Activated T-helper 17 cell treated with anti-CD3 and anti-CD28 coated beads, Interleukin-2, amount 50 U/mL, for 72 hours (primary cell): ENCODE results near the gene CRP. TPM values are rescaled to one million over a fixed set of nuclear protein-coding genes. Genes with fewer than 3 reads are reported as not detected.
"Not testable (repeated sequence)": the region's sequence is repeated elsewhere in the genome, so short reads cannot be mapped to it uniquely, and the experiment has no call there.

Experiments
- ATAC-seq: fragments of 150-1000 bp; cut with Tn5 transposase; replicated peaks from 2 replicates; pipeline ENCODE4 v1.10.0; 2021; ENCODE audit warnings: mild to moderate bottlenecking, moderate library complexity
- H3K27ac Mint-ChIP-seq: one replicate; pipeline ENCODE4 v1.8.0; 2022; ENCODE audit warnings: mixed read lengths
- H3K27me3 Mint-ChIP-seq: one replicate; pipeline ENCODE4 v1.8.0; 2022; ENCODE audit warnings: mixed read lengths
- H3K36me3 Mint-ChIP-seq: one replicate; pipeline ENCODE4 v1.8.0; 2022; ENCODE audit warnings: low read depth, mild to moderate bottlenecking, mixed read lengths
- H3K4me1 Mint-ChIP-seq: one replicate; pipeline ENCODE4 v1.8.0; 2022; ENCODE audit warnings: mixed read lengths
- H3K4me3 Mint-ChIP-seq: one replicate; pipeline ENCODE4 v1.8.0; 2022; ENCODE audit warnings: mild to moderate bottlenecking, mixed read lengths
- H3K9me3 Mint-ChIP-seq: one replicate; pipeline ENCODE4 v1.8.0; 2022; ENCODE audit warnings: mixed read lengths
- total RNA-seq, 2 donors: library from RNA; stranded (reverse); gene quantifications; one replicate each; pipeline ENCODE4 v1.2.3, GENCODE V29; 2022

CRP gene
- total RNA-seq, 2 donors from 2014 or later = not detected

GRCh38 chr1:159715855-159716254 is 1.5 kb upstream of the CRP start:
- no peaks in the 10 kb centered on the region for H3K36me3 Mint-ChIP-seq
- peaks cover 42% of the 10 kb centered on the region for H3K27me3 Mint-ChIP-seq
- peaks cover 21% of the 10 kb centered on the region for H3K9me3 Mint-ChIP-seq
- H3K27ac Mint-ChIP-seq = no peak overlapping the region
- no peak overlapping the region for H3K4me3 Mint-ChIP-seq
- no peak for ATAC-seq
- H3K4me1 Mint-ChIP-seq = no peaks in the 10 kb centered on the region

- H3K27ac Mint-ChIP-seq = no peak overlapping the region
- ATAC-seq = no peak
- H3K4me1 Mint-ChIP-seq = no peaks in the 10 kb centered on the region
- no peak overlapping the region for H3K4me3 Mint-ChIP-seq
- peaks cover under 1% of the 10 kb centered on the region for H3K9me3 Mint-ChIP-seq
- H3K36me3 Mint-ChIP-seq = no peaks in the 10 kb centered on the region
- peaks cover 21% of the 10 kb centered on the region for H3K27me3 Mint-ChIP-seq
Measured at GRCh38 chr1:159712080-159712479, 2.3 kb downstream of the CRP start.

- Mint-ChIP-seq H3K27ac (no peak overlapping the region), H3K36me3 (no peaks in the 10 kb centered on the region), H3K27me3 (peaks cover 2% of the 10 kb centered on the region), H3K4me3 (no peak overlapping the region), H3K4me1 (no peaks in the 10 kb centered on the region), H3K9me3 (no peaks in the 10 kb centered on the region)
- no peak for ATAC-seq
Measured at GRCh38 chr1:159707472-159708260, 6.7 kb downstream of the CRP start.

GRCh38 chr1:159705904-159706256 is 8.5 kb downstream of the CRP start:
- Mint-ChIP-seq H3K4me3 (no peak overlapping the region), H3K27ac (no peak overlapping the region), H3K4me1 (no peaks in the 10 kb centered on the region), H3K36me3 (no peaks in the 10 kb centered on the region), H3K27me3 (peaks cover 4% of the 10 kb centered on the region), H3K9me3 (no peaks in the 10 kb centered on the region)
- no peak for ATAC-seq

GRCh38 chr1:159705251-159705903 is 9.0 kb downstream of the CRP start:
- no peak overlapping the region for H3K27ac Mint-ChIP-seq
- H3K4me3 Mint-ChIP-seq = no peak overlapping the region
- H3K9me3 Mint-ChIP-seq = no peaks in the 10 kb centered on the region
- no peaks in the 10 kb centered on the region for H3K36me3 Mint-ChIP-seq
- peaks cover 4% of the 10 kb centered on the region for H3K27me3 Mint-ChIP-seq
- ATAC-seq = no peak
- H3K4me1 Mint-ChIP-seq = no peaks in the 10 kb centered on the region

- Mint-ChIP-seq H3K27me3 (peaks cover 4% of the 10 kb centered on the region), H3K27ac (no peak overlapping the region), H3K4me3 (no peak overlapping the region), H3K36me3 (no peaks in the 10 kb centered on the region), H3K9me3 (no peaks in the 10 kb centered on the region), H3K4me1 (no peaks in the 10 kb centered on the region)
- ATAC-seq = no peak
Measured at GRCh38 chr1:159704481-159704880, 9.9 kb downstream of the CRP start.

GRCh38 chr1:159700312-159700711 is 14.1 kb downstream of the CRP start:
- no peak overlapping the region for H3K4me3 Mint-ChIP-seq
- H3K36me3 Mint-ChIP-seq = no peaks in the 10 kb centered on the region
- H3K4me1 Mint-ChIP-seq = no peaks in the 10 kb centered on the region
- H3K27me3 Mint-ChIP-seq = peaks cover 5% of the 10 kb centered on the region
- H3K27ac Mint-ChIP-seq = no peak overlapping the region
- H3K9me3 Mint-ChIP-seq = no peaks in the 10 kb centered on the region
- no peak for ATAC-seq

- Mint-ChIP-seq H3K27ac (no peak overlapping the region), H3K4me1 (no peaks in the 10 kb centered on the region), H3K36me3 (no peaks in the 10 kb centered on the region), H3K27me3 (peaks cover 8% of the 10 kb centered on the region), H3K9me3 (no peaks in the 10 kb centered on the region), H3K4me3 (no peak overlapping the region)
- no peak for ATAC-seq
Measured at GRCh38 chr1:159699653-159700052, 14.7 kb downstream of the CRP start.

- H3K27me3 Mint-ChIP-seq = peaks cover 8% of the 10 kb centered on the region
- no peaks in the 10 kb centered on the region for H3K36me3 Mint-ChIP-seq
- H3K9me3 Mint-ChIP-seq = no peaks in the 10 kb centered on the region
- no peak overlapping the region for H3K27ac Mint-ChIP-seq
- H3K4me1 Mint-ChIP-seq = no peaks in the 10 kb centered on the region
- no peak for ATAC-seq
- H3K4me3 Mint-ChIP-seq = no peak overlapping the region
Measured at GRCh38 chr1:159699246-159699645, 15.1 kb downstream of the CRP start.

- Mint-ChIP-seq H3K4me1 (no peaks in the 10 kb centered on the region), H3K9me3 (no peaks in the 10 kb centered on the region), H3K4me3 (no peak overlapping the region), H3K36me3 (no peaks in the 10 kb centered on the region), H3K27ac (no peak overlapping the region), H3K27me3 (peaks cover 33% of the 10 kb centered on the region)
- no peak for ATAC-seq
Measured at GRCh38 chr1:159687511-159687910, 26.9 kb downstream of the CRP start.

GRCh38 chr1:159686599-159687299 is 27.6 kb downstream of the CRP start:
- Mint-ChIP-seq H3K27ac (no peak overlapping the region), H3K4me3 (no peak overlapping the region), H3K4me1 (no peaks in the 10 kb centered on the region), H3K9me3 (no peaks in the 10 kb centered on the region), H3K36me3 (no peaks in the 10 kb centered on the region), H3K27me3 (peaks cover 28% of the 10 kb centered on the region)
- ATAC-seq = no peak

GRCh38 chr1:159678939-159679338 is 35.5 kb downstream of the CRP start:
- ATAC-seq = no peak
- Mint-ChIP-seq H3K36me3 (no peaks in the 10 kb centered on the region), H3K27me3 (peaks cover 19% of the 10 kb centered on the region), H3K9me3 (no peaks in the 10 kb centered on the region), H3K4me1 (no peaks in the 10 kb centered on the region), H3K27ac (no peak overlapping the region), H3K4me3 (no peak overlapping the region)

- ATAC-seq = no peak
- H3K36me3 Mint-ChIP-seq = no peaks in the 10 kb centered on the region
- H3K4me3 Mint-ChIP-seq = no peak overlapping the region
- no peaks in the 10 kb centered on the region for H3K9me3 Mint-ChIP-seq
- no peaks in the 10 kb centered on the region for H3K4me1 Mint-ChIP-seq
- H3K27me3 Mint-ChIP-seq = peaks cover 20% of the 10 kb centered on the region
- H3K27ac Mint-ChIP-seq = no peak overlapping the region
Measured at GRCh38 chr1:159675046-159675445, 39.3 kb downstream of the CRP start.

- H3K36me3 Mint-ChIP-seq, H3K4me1 Mint-ChIP-seq, H3K27ac Mint-ChIP-seq, H3K9me3 Mint-ChIP-seq, ATAC-seq, H3K4me3 Mint-ChIP-seq: not testable (repeated sequence)
- H3K27me3 Mint-ChIP-seq = peaks cover 29% of the 10 kb centered on the region
Measured at GRCh38 chr1:159672390-159672789, 42.0 kb downstream of the CRP start.

- H3K4me3 Mint-ChIP-seq = no peak overlapping the region
- ATAC-seq = no peak
Measured at GRCh38 chr1:159669338-159669737, 45.1 kb downstream of the CRP start.

More at GRCh38 chr1:159669338-159669737, 45.1 kb downstream of the CRP start:
- Mint-ChIP-seq H3K4me1 (no peaks in the 10 kb centered on the region), H3K27me3 (peaks cover 29% of the 10 kb centered on the region), H3K27ac (no peak overlapping the region), H3K36me3 (no peaks in the 10 kb centered on the region), H3K9me3 (peaks cover 4% of the 10 kb centered on the region)
